NB4 (cell line): ENCODE results near the gene THOC5.

Experiments used
- CTCF ChIP-seq: IDR thresholded peaks from one replicate; pipeline ENCODE4 v1.5.1; 2012; ENCODE audit warnings: low read depth, low read length
- POLR2A ChIP-seq: IDR thresholded peaks from 2 replicates; pipeline ENCODE4 v1.6.1; 2011; ENCODE audit warnings: mild to moderate bottlenecking; ENCODE audit not compliant: insufficient read length; ENCODE audit errors: extremely low read depth

DNA sequence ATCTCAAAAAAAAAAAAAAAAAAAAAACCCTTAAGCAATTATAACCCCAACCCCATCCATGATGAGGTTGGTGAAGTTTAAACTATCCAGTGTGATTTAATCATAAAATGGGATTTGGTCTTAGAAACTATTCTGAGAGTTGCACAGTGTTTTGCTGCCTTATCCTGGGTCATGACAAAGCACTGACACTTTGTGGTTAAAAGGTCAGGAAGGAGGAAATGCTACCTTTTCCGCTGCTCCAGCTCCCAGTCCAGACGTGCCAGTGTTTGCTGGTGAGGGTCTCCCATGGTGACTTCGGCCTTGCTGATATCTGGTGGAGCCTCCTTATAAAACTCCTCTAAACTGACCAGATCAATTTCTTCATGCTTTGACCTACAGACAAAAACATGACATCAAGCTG is 14.5 kb downstream of the THOC5 start:
- no peak for TF ChIP-seq CTCF
- no peak for TF ChIP-seq POLR2A
